ENCODE measurements around the gene ARL17A. TPM values are rescaled to one million over a fixed set of nuclear protein-coding genes. Genes with fewer than 3 reads are reported as not detected.

Gene ARL17A

Small RNA genes within 50 kb of the gene (small RNA-seq; reads per million reads assigned to genes)
- not detected for gene RN7SL199P (ENCODE audit: low read depth)
